ENCODE data around the gene CEL. TPM values are rescaled to one million over a fixed set of nuclear protein-coding genes. Genes with fewer than 3 reads are reported as not detected.

CEL gene
- total RNA-seq, 1 experiment from 2014 or later, result 3.1 TPM

DNA sequence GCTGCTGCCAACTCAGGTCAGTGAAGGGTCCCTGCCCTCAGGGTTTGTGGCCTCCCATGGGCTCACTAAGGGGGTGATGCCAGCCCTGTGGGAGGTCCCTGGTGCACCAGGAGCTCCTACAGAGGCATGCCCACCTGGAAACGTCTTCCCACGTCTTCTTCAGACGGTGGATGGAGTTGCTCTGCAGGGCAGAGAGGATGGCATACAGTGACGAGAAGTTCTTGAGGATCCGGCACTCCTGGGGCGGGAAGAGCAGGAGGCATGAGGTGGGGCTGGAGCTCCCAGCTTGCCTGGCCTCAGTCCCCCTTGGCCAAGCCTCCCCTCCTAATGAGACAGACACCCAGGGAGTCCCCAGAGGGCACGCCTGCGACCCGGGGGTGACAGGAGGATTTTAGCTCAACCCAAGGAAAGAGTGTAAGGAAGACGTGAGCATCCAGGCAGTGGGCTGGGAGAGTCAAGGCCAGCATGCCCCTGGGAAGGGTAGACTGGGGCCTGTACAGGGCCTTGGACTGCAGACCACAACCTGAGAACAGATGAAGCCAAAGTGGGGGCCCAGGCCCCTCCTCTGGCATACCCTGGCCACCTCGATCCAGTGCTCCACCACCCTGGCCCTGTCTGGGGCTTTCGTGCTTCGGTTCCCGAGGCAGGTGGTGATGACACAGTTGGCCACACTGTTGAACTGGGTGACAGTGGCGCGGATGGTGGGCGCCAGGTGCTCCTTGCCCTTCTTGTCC is 44.9 kb downstream of the CEL start:
- no TSS peak for BruUV-seq (replicated peaks)
- no peak for DNase-seq
- CTCF ChIA-PET, result interaction anchor here (1.1 kb wide), 1 partner anchor 37 kb away, joined by 3 read pairs; no protein-coding TSS in a partner anchor
- H3K36me3 Mint-ChIP-seq (ENCODE audit: insufficient read depth, unreplicated experiment), result peaks cover 18% of the 10 kb centered on the region
- intact Hi-C loops (cut with micrococcal nuclease; ENCODE audit: unreplicated experiment), result no loop called here
- TF ChIP-seq, protein P1, sequence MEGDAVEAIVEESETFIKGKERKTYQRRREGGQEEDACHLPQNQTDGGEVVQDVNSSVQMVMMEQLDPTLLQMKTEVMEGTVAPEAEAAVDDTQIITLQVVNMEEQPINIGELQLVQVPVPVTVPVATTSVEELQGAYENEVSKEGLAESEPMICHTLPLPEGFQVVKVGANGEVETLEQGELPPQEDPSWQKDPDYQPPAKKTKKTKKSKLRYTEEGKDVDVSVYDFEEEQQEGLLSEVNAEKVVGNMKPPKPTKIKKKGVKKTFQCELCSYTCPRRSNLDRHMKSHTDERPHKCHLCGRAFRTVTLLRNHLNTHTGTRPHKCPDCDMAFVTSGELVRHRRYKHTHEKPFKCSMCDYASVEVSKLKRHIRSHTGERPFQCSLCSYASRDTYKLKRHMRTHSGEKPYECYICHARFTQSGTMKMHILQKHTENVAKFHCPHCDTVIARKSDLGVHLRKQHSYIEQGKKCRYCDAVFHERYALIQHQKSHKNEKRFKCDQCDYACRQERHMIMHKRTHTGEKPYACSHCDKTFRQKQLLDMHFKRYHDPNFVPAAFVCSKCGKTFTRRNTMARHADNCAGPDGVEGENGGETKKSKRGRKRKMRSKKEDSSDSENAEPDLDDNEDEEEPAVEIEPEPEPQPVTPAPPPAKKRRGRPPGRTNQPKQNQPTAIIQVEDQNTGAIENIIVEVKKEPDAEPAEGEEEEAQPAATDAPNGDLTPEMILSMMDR (IDR thresholded peaks at IDR 0.05; ENCODE audit: unreplicated experiment), result no peak
- H3K4me1 Mint-ChIP-seq (ENCODE audit: low read depth, unreplicated experiment), result no peaks in the 10 kb centered on the region
- no peak overlapping the region for H3K4me3 Mint-ChIP-seq (ENCODE audit: low read depth, unreplicated experiment)
- H3K27ac Mint-ChIP-seq (ENCODE audit: unreplicated experiment), result no peak overlapping the region
- H3K9me3 Mint-ChIP-seq (ENCODE audit: low read depth, unreplicated experiment), result no peaks in the 10 kb centered on the region
- no peaks in the 10 kb centered on the region for H3K27me3 Mint-ChIP-seq (ENCODE audit: unreplicated experiment)

DNA sequence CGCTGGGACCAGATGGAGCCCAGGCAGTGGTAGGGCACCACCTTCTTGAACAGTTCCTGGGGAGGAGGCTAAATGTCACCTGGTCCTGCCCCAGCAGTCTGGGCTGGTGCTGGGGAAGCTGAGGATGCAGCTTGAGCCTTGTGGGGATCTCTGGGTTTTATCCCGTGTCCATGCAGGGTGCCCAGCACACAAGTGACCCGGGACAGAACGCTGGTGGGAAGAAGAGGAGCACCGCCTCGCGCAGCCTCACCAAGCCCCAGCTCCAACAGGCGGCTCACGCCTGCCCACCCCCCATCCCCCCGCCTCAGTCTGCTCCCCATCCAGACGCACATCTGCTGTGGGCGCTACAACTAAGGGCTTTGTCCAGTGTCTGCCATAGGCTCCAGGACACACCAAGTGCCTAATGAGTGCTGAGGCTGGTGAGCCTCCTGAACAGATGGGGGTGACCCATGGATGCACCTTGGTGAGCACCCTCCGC is 45.5 kb downstream of the CEL start:
- CTCF ChIA-PET, result interaction anchor here (1.2 kb wide), 1 partner anchor 37 kb away, joined by 4 read pairs; no protein-coding TSS in a partner anchor
- Mint-ChIP-seq H3K4me3 (ENCODE audit: low read depth, unreplicated experiment) (no peak overlapping the region), H3K27ac (ENCODE audit: unreplicated experiment) (no peak overlapping the region), H3K9me3 (ENCODE audit: low read depth, unreplicated experiment) (no peaks in the 10 kb centered on the region), H3K36me3 (ENCODE audit: insufficient read depth, unreplicated experiment) (peaks cover 18% of the 10 kb centered on the region), H3K27me3 (ENCODE audit: unreplicated experiment) (no peaks in the 10 kb centered on the region), H3K4me1 (ENCODE audit: low read depth, unreplicated experiment) (no peaks in the 10 kb centered on the region)
- intact Hi-C loops (cut with micrococcal nuclease; ENCODE audit: unreplicated experiment), result no loop called here
- TF ChIP-seq, protein P1 (IDR thresholded peaks at IDR 0.05; ENCODE audit: unreplicated experiment), result no peak
- no peak for DNase-seq
- no TSS peak for BruUV-seq (replicated peaks)

DNA sequence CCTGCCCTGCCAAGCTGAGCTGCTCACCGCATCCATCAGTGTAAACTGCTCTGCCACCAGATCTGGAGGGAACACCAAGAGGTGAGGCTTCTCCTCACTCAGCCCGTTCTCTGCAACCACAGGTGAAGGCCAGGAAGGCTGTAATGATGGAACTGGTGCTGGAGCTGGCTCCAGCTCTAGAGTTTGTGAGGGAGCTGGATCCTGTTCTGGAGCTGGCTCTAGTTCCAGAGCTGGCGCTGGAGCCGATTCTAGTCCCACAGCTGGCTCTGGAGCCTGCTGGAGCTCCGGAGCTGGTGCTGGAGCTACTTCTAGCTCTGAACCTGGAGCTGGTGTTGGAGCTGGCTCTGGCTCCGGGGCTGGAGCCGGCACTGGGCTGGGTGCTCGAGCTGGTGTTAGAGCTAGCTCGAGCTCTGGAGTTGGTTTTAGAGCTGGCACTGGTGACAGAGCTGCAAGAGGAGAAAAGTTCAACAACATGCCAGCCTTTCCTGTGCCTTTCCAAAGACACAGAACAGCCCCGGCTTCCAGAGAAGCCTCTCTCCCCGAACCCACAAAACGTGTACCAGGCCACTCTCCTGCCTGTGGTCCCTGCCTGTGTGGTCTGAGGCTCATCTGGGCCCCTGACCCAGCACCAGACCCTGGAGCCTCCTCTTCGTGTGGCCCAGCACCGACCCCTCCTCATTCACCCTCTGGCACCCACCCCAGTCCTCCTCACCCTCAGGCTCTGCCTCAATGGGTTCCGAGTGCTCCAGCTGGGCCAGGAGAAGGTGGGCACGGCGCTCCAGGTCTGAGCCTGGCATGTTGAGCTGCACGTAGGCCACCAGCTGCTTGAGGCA is 46.4 kb downstream of the CEL start:
- BruUV-seq (replicated peaks), result no TSS peak
- H3K9me3 Mint-ChIP-seq (ENCODE audit: low read depth, unreplicated experiment), result no peaks in the 10 kb centered on the region
- DNase-seq, result no peak
- peaks cover 13% of the 10 kb centered on the region for H3K36me3 Mint-ChIP-seq (ENCODE audit: insufficient read depth, unreplicated experiment)
- CTCF ChIA-PET, result interaction anchor here (1.2 kb wide), 1 partner anchor 36 kb away, joined by 4 read pairs; no protein-coding TSS in a partner anchor
- no peaks in the 10 kb centered on the region for H3K4me1 Mint-ChIP-seq (ENCODE audit: low read depth, unreplicated experiment)
- no peaks in the 10 kb centered on the region for H3K27me3 Mint-ChIP-seq (ENCODE audit: unreplicated experiment)
- H3K27ac Mint-ChIP-seq (ENCODE audit: unreplicated experiment), result no peak overlapping the region
- intact Hi-C loops (cut with micrococcal nuclease; ENCODE audit: unreplicated experiment), result no loop called here
- TF ChIP-seq, protein P1 (IDR thresholded peaks at IDR 0.05; ENCODE audit: unreplicated experiment), result no peak
- no peak overlapping the region for H3K4me3 Mint-ChIP-seq (ENCODE audit: low read depth, unreplicated experiment)

DNA sequence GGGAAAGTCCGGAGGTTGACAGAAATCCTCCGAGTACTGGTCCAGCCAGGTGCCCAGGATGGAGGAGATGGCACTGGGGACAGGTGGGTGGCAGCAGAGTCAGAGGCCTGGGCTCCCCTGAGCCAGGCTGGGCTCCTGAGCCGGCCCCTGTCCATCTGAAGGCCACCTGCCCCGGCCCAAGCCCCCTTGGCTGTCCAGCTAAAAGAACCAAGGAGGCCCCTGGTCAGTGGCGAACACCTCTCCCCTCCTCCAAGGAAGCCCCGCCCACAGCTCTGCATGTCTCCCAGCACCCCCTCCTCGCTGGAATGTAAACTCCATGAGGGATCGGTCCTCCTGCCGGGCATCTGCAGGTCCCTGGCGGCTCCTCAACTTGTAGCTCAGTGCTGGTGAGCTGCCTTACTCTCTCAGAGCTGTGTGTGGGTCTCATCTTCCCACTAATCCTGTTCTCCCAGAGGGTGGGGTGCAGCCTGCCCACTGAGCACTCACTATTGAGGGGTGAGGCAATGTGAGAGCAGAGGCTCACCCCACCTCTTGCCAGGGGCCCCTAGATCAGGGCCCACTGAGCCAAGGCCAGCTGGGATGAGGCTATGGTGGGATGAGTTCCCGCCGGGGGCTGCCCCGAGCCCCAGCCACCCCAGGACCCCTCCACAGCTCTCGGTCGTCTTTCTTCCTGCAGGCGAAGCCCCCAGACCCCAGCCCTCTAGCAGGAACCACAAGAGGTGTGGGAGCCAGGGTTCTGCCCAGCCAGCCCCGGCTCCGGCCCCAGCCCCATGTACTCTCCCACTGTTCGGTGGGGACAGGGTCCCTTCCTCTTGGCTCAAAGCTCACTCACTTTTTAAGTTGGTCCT is 47.2 kb downstream of the CEL start:
- Mint-ChIP-seq H3K4me1 (ENCODE audit: low read depth, unreplicated experiment) (no peaks in the 10 kb centered on the region), H3K36me3 (ENCODE audit: insufficient read depth, unreplicated experiment) (peaks cover 11% of the 10 kb centered on the region), H3K27me3 (ENCODE audit: unreplicated experiment) (no peaks in the 10 kb centered on the region), H3K9me3 (ENCODE audit: low read depth, unreplicated experiment) (no peaks in the 10 kb centered on the region), H3K27ac (ENCODE audit: unreplicated experiment) (no peak overlapping the region), H3K4me3 (ENCODE audit: low read depth, unreplicated experiment) (no peak overlapping the region)
- TF ChIP-seq, protein P1 (IDR thresholded peaks at IDR 0.05; ENCODE audit: unreplicated experiment), result no peak
- DNase-seq, result no peak
- CTCF ChIA-PET, result no interaction called here
- intact Hi-C loops (cut with micrococcal nuclease; ENCODE audit: unreplicated experiment), result no loop called here
- no TSS peak for BruUV-seq (replicated peaks)
